ENCODE results near the gene ENTREP1.
"Not testable (repeated sequence)": the region's sequence is repeated elsewhere in the genome, so short reads cannot be mapped to it uniquely, and the experiment has no call there.

Gene ENTREP1, protein sequence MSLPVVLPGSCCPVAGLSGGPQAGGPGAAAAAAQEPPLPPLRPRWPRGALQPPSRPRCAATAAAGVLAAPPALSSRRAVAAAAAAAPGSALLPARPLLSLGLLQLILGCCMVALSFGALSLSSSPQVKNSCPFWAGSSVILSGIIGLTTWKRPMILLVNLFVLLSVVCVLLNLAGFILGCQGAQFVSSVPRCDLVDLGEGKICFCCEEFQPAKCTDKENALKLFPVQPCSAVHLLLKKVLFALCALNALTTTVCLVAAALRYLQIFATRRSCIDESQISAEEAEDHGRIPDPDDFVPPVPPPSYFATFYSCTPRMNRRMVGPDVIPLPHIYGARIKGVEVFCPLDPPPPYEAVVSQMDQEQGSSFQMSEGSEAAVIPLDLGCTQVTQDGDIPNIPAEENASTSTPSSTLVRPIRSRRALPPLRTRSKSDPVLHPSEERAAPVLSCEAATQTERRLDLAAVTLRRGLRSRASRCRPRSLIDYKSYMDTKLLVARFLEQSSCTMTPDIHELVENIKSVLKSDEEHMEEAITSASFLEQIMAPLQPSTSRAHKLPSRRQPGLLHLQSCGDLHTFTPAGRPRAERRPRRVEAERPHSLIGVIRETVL

DNA sequence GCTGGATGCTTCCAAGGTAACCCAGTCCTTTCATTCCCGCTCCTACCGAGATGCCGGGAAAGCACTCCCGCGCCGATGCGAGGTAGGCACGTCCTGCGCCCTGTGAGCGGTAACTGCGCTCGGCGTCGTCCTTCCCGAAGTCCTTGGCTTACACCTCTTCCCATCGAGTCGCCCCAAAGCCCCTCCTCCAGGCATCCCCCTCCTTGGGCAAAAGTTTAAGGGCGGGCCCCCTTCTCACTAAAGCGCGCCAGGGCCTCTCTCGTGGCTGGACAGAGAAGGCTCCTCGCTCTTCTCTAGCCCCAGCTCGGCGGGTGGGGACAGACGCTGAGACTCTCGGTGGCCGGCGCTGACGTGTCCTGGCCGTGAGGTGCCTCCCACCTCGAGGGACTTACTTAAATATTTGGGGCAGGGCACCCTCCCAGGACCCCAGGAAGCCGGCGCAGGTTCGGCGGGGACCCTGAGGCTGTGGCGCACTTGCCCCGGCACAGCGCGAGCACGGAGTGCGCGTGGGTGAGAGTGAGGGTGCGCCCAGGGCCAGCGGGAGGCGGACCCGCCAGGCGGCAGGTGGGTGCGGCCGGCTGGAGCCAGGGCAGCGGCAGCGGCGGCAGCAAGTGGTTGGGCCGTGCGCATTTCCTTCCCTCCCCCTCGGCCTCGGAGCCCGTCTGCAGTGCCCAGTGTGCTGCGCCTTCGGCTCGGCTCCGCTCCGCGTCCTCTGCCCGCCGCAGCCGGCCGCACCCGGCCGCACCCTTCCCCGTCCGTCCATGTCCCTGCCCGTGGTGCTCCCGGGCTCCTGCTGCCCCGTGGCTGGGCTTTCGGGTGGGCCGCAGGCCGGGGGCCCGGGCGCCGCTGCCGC is at the start of gene ENTREP1:
ENTREP1 (plus strand) TSS at position 667 of the 853 bp plus-strand sequence; CDS start at position 762, 95 bp downstream.
- no peak for DNase-seq

- DNase-seq = no peak
These were observed 48.2 kb upstream of the ENTREP1 start for GRCh38 chr9:69276775-69277174.

DNA sequence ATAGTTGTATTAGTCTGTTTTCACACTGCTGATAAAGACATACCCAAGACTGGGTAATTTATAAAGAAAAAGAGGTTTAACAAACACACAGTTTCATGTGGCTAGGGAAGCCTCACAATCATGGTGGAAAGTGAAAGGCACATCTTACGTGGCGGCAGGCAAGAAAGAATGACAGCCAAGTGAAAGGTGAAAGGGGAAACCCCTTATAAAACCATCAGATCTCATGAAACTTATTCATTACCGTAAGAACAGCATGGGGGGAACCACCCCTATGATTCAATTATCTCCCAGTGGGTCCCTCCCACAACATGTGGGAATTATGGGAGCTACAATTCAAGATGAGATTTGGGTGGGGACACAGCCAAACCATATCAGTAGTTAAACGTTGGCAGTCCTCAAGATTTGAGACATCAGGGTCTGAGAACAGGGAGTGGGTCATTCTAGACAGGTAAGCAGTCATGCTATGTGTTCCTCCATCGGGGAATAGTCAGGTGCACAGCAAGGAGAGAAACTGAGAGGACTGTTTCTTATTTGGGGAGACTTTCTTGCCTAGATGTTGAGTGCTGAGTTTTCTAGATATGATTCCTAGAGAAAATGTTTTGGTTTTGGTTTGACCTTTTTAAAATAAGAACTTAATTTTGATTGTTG is 45.8 kb upstream of the ENTREP1 start:
- DNase-seq = no peak

DNA sequence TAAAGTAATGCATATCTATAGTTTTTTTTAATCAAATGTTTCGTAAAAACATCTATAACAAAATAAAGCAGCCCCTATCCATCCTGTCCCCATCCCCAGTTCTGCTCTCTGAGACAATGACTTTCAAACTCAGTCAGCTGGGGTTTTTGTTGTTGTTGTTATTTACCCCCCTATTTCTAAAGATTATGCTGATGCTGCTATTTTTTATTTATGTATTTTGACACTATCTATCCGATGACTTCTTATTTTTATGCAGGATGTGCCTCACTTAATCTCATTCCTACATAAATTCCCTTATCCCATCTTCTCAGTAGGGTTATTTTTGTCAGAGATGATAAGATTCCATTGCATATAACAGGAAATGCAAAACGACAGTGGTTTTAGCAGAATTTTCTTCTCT is 45.3 kb upstream of the ENTREP1 start:
- no peak for DNase-seq

- DNase-seq = no peak
These were observed 42.0 kb upstream of the ENTREP1 start for GRCh38 chr9:69283003-69283402.

- DNase-seq = no peak
These were observed 32.9 kb upstream of the ENTREP1 start for GRCh38 chr9:69292078-69292477.

DNA sequence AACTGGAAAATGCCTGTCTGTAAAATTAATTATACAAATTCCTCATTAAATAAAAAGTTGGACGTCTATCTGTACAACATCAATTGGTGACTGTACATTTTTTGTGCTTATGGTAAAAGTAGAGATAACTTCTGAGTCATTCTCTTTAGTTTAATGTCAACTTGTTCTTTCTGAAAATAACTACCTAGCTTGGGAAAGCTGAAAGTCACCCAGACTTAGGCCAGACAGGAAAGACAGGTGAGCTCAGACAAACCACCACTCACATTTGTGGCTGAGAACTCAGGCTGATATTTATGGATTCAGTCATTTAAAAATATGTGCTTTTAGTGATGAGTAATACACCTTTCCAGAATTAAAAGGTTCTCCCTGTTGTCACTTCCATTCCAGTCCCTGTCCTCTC is 31.9 kb upstream of the ENTREP1 start:
- no peak for DNase-seq

DNA sequence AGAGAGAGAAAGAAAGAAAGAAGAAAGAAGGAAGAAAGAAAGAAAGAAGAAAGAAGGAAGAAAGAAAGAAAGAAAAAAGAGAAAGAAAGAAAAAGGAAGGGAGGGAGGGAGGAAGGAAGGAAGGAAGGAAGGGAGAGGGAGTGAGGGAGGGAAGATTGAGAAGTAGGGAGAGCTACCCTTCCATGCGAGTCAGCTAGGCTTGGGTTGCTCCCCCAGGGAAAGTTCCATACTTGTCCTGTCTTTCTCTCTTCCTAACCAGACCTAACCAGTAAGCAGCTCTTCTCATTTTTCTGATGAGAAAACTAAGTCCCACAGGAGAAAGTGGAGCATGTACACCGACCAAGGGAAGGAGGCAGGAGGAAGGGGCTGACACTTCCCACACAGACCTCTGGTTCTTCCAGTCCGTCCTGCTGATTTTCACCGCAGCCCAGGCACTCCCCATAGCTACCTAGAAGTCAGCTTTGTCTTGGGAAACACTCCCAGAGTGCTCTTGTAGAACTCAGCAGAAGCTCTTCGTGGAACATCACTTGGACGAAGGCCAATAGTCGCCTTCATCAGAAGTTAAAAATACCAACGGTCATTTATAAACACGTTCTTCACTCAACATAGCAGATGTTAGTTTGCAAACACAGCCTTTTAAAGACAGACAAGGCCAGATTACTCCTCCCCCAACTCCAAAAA is 29.0 kb upstream of the ENTREP1 start:
- no peak for DNase-seq

DNA sequence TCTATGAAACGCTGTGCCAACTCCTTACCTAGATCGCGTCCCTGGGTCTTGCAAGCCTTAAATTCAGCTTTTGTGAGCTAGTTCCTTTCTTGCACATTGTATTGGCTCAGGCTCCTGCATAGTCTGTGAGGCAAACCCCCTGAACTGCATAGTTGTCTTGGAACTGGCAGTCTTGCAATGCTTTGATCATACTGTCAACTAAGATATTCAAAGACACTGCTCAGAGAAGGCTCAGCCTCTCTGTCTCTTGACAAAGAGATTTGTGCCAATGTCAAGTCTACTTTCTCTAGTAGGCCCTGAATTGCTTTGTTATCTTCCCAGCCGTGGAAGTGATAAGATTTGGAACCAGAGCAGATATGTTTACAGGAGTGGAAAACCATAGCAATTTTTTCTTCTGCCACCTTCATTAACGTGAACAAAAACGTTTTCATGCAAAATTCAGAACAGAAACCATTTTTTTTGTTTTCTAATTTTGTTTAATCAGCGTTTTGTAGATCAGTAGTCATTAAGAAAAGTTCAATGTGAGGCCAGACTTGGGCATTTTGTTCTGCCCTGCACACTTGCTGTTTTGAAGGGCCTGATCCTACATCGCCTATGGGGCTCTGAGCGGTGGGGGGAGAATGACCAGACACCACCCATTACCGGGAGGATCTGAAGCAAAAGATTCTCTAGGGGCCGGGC is 27.6 kb upstream of the ENTREP1 start:
- DNase-seq = no peak

- no peak for DNase-seq
These were observed 25.7 kb upstream of the ENTREP1 start for GRCh38 chr9:69299315-69299714.

- no peak for DNase-seq
These were observed 25.2 kb upstream of the ENTREP1 start for GRCh38 chr9:69299826-69300225.

DNA sequence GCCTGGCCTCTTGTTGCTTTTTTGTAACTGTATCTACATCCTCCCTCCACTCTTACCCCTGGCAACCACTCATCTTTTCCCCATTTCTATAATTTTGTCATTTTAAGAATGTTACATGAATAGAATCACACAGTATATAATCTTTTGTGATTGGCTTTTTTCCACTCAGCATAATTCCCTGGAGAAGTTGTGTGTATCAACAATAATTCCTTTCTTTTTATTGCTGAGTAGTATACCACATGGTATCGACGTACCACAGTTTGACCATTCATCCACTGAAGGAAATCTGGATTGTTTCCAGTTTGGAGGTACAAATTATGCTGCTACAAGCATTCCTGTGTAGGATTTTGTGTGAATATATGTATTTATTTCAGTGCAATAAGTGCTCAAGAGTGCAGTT is 21.7 kb upstream of the ENTREP1 start:
- no peak for DNase-seq

- not testable (repeated sequence) for DNase-seq
These were observed 18.0 kb upstream of the ENTREP1 start for GRCh38 chr9:69306895-69307445.

- no peak for DNase-seq
These were observed 17.4 kb upstream of the ENTREP1 start for GRCh38 chr9:69307446-69308205.

- DNase-seq = no peak
These were observed 16.6 kb upstream of the ENTREP1 start for GRCh38 chr9:69308206-69308931.

DNA sequence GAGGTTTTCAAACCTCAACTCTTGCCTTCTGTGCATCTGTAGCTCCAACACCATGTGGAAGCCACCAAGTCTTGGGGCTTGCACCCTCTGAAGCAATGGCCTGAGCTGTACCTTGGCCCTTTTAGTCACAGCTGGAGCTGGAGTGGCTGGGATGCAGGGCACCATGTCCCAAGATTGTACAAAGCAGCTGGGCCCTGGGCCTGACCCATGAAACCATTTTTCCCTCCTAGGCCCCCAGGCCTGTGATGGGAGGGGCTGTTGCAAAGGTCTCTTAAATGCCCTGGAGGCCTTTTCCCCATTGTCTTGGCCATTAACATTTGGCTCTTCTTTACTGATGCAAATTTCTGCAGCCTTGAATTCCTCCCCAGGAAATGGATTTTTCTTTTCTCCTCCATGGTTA is 11.8 kb upstream of the ENTREP1 start:
- DNase-seq = no peak

DNA sequence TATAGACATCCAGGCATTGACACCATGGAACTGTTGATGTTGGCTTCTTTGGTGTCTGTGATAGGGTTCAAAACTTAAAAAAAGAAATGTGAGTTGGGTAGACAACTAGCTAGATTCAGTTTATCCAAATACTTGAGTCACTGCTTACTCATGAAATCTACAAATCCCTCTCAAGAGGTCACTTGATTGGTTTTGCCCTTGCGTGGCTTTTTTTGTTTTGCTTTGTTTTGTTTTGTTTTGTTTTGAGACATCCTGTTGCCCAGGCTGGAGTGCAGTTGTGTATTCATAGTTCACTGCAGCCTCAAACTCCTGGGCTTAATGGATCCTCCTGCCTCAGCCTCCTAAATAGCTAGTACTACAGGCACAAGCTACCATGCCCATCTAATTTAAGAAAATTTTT is 10.5 kb upstream of the ENTREP1 start:
- DNase-seq = no peak

DNA sequence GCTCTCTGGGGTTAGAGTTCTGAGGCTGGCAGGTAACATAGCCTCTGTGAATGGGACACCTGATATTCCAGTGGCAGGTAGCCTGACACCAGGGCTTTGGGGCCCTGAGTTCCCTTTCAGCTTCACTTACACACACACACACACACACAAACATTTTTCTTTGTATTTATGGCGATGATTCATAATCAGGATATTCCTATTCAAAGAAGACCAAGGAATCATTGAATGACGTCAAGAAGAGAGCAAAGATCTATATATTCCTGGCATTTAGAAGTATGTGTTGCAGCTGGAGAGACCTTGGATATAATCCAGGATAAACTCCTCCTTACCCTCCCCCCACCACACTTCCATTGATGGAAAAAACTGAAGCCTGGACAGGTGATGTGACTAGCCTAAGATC is 7.9 kb upstream of the ENTREP1 start:
- no peak for DNase-seq

DNA sequence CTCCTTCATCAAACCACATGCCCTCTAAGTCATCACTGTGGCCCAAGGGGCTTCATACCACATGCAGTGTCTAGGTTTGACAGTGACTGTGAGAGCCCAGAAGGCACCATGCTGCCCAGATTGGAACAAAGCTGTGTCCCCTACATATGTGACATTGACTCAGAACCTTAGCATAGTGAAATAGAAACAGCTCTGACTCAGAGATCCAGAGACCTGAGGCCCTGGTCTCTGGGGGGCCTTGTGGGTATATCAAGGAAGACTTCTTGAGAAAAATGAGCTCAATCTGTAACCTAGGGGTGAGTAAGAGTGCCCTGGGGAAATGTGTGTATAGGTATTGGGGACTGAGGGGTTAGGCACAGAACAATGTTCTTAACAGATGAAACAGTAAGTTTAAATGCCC is 7.1 kb upstream of the ENTREP1 start:
- no peak for DNase-seq

Data from stimulated activated CD4-positive, alpha-beta T cell treated with anti-CD3 and anti-CD28 coated beads, Interleukin-4, amount 100 ng/mL, for 4 hours (primary cell).